Chondrocyte (in vitro differentiated cells): ENCODE results near the gene TSPAN5. TPM values are rescaled to one million over a fixed set of nuclear protein-coding genes. Genes with fewer than 3 reads are reported as not detected.
A peak's percentile ranks its signal among the peaks of the same experiment; 100 is the strongest.

Experiments
- DNase-seq: peaks from one replicate; pipeline ENCODE4 v3.0.0; 2021; ENCODE audit warnings: mixed read lengths, low spot score
- H3K27ac Mint-ChIP-seq: one replicate; pipeline ENCODE4 v1.8.0; 2021; ENCODE audit warnings: mild to moderate bottlenecking, moderate library complexity, mixed read lengths; ENCODE audit not compliant: unreplicated experiment
- H3K27me3 Mint-ChIP-seq: 2 replicates; pipeline ENCODE4 v1.8.0; 2021; ENCODE audit warnings: low read depth, mixed read lengths
- H3K36me3 Mint-ChIP-seq: 2 replicates; pipeline ENCODE4 v1.8.0; 2021; ENCODE audit warnings: low read depth, mixed read lengths
- H3K4me1 Mint-ChIP-seq: 2 replicates; pipeline ENCODE4 v1.8.0; 2021; ENCODE audit warnings: low read depth, mild to moderate bottlenecking, mixed read lengths
- H3K4me3 Mint-ChIP-seq: one replicate; pipeline ENCODE4 v1.8.0; 2021; ENCODE audit warnings: mild to moderate bottlenecking, moderate library complexity, mixed read lengths; ENCODE audit not compliant: unreplicated experiment
- H3K9me3 Mint-ChIP-seq: 2 replicates; pipeline ENCODE4 v1.8.0; 2021; ENCODE audit warnings: low read depth, mixed read lengths
- CTCF ChIP-seq: fragments of 200-600 bp; sonication (generic); IDR thresholded peaks from 2 replicates; pipeline ENCODE4 v1.5.0; 2021; ENCODE audit warnings: antibody characterized with exemption, mild to moderate bottlenecking, moderate library complexity
- total RNA-seq: library from RNA; stranded (reverse); gene quantifications from 3 replicates; pipeline ENCODE4 v1.2.1, GENCODE V29; 2021

Gene TSPAN5
- total RNA-seq, 1 donor from 2014 or later = 55.5 TPM

- peaks cover 14% of the 10 kb centered on the region for H3K36me3 Mint-ChIP-seq
- H3K9me3 Mint-ChIP-seq = no peaks in the 10 kb centered on the region
- no peak for TF ChIP-seq CTCF
- DNase-seq = no peak
- no peak overlapping the region for H3K27ac Mint-ChIP-seq
- peaks cover 14% of the 10 kb centered on the region for H3K4me1 Mint-ChIP-seq
- no peaks in the 10 kb centered on the region for H3K27me3 Mint-ChIP-seq
- H3K4me3 Mint-ChIP-seq = no peak overlapping the region
Measured at GRCh38 chr4:98433691-98434090, 224.7 kb downstream of the TSPAN5 start.

GRCh38 chr4:98430708-98431403 lies 227.6 kb downstream of the TSPAN5 start:
- no peak for DNase-seq
- Mint-ChIP-seq H3K4me1 (peaks cover 14% of the 10 kb centered on the region), H3K9me3 (peaks cover 12% of the 10 kb centered on the region), H3K27ac (no peak overlapping the region), H3K4me3 (no peak overlapping the region), H3K27me3 (no peaks in the 10 kb centered on the region), H3K36me3 (peaks cover 15% of the 10 kb centered on the region)
- no peak for TF ChIP-seq CTCF

- Mint-ChIP-seq H3K27me3 (no peaks in the 10 kb centered on the region), H3K4me1 (peaks cover 15% of the 10 kb centered on the region), H3K36me3 (peaks cover 44% of the 10 kb centered on the region), H3K4me3 (no peak overlapping the region), H3K27ac (no peak overlapping the region), H3K9me3 (peaks cover 18% of the 10 kb centered on the region)
- TF ChIP-seq CTCF = no peak
- no peak for DNase-seq
Measured at GRCh38 chr4:98423009-98423408, 235.4 kb downstream of the TSPAN5 start.

- peaks cover 7% of the 10 kb centered on the region for H3K9me3 Mint-ChIP-seq
- peaks cover 42% of the 10 kb centered on the region for H3K36me3 Mint-ChIP-seq
- no peaks in the 10 kb centered on the region for H3K27me3 Mint-ChIP-seq
- no peak overlapping the region for H3K4me3 Mint-ChIP-seq
- no peak for DNase-seq
- peak overlapping the region; percentile 57 for H3K27ac Mint-ChIP-seq
- TF ChIP-seq CTCF = no peak
- H3K4me1 Mint-ChIP-seq = peaks cover 15% of the 10 kb centered on the region
Measured at GRCh38 chr4:98421111-98421510, 237.3 kb downstream of the TSPAN5 start.
